ENCODE results near the gene GAP43.
"Not testable (repeated sequence)": the region's sequence is repeated elsewhere in the genome, so short reads cannot be mapped to it uniquely, and the experiment has no call there.

The GAP43 gene

DNA sequence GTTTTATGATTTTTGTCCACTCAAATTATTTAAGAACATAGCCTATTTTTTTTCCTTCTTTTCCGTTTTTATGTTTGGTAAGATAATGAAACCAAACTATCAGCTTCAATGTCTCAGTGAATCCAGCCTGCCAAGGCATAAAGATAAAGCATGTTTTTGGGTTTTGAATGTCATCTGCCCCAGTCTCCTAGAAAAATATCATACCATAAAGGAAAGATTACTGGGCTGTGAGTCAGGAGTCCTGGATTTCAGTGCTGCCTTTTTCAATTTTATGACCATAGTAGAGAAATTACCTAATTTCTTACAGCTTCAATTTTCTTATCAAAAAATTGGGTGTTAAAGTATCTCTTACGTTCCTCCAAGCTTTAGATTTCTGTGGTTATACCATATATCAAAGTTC, 87.5 kb downstream of the GAP43 start:
- Histone ChIP-seq H3K4me3 (ENCODE audit: low read depth, low read length) (peak overlapping the region; percentile 67), H3K27me3 (ENCODE audit: insufficient read depth, low read length) (no peaks in the 10 kb centered on the region), H3K27ac (ENCODE audit: low read depth, low read length) (peak overlapping the region; percentile 68)

GRCh38 chr3:115712871-115713270, 89.6 kb downstream of the GAP43 start:
- no peaks in the 10 kb centered on the region for H3K36me3 ChIP-seq (ENCODE audit: insufficient read depth, low read length)
- no peak overlapping the region for H2AFZ ChIP-seq (ENCODE audit: low read length, unreplicated experiment)
- H3K27ac ChIP-seq (ENCODE audit: low read depth, low read length) = no peak overlapping the region
- peaks cover 15% of the 10 kb centered on the region for H3K4me1 ChIP-seq (ENCODE audit: control insufficient read depth, insufficient read depth, low read length, unreplicated experiment)
- H3K79me2 ChIP-seq (ENCODE audit: control insufficient read depth, insufficient read depth, low read length, unreplicated experiment) = no peaks in the 10 kb centered on the region
- no peaks in the 10 kb centered on the region for H3K27me3 ChIP-seq (ENCODE audit: insufficient read depth, low read length)
- H3K4me3 ChIP-seq (ENCODE audit: low read depth, low read length) = no peak overlapping the region

More for the DNA sequence above, 87.5 kb downstream of the GAP43 start:
- Histone ChIP-seq H3K4me1 (ENCODE audit: control insufficient read depth, insufficient read depth, low read length, unreplicated experiment) (peaks cover 27% of the 10 kb centered on the region), H2AFZ (ENCODE audit: low read length, unreplicated experiment) (peak overlapping the region; percentile 67), H3K36me3 (ENCODE audit: insufficient read depth, low read length) (no peaks in the 10 kb centered on the region), H3K79me2 (ENCODE audit: control insufficient read depth, insufficient read depth, low read length, unreplicated experiment) (no peaks in the 10 kb centered on the region)

DNA sequence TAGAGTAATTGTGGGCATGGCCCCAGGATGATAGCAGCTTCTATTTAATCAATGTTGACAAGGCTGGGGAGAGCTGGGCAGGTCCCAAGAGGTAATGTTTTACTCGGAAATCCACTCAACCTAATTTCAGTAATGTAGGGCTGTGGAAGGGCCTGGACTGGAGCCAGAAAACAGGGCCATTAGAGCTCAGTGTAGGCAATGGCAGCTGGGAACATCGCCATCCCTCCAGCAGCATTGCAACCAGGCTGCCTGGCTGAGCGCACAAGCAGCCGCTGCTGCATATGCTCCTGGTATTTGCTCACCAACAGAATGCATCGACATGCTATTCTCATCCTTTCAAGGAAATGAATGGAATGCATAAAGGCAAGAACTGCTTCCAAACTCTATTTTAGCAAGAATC, 90.0 kb downstream of the GAP43 start:
- Histone ChIP-seq H3K4me1 (ENCODE audit: control insufficient read depth, insufficient read depth, low read length, unreplicated experiment) (peaks cover 15% of the 10 kb centered on the region), H3K27me3 (ENCODE audit: insufficient read depth, low read length) (no peaks in the 10 kb centered on the region), H2AFZ (ENCODE audit: low read length, unreplicated experiment) (no peak overlapping the region), H3K36me3 (ENCODE audit: insufficient read depth, low read length) (no peaks in the 10 kb centered on the region), H3K27ac (ENCODE audit: low read depth, low read length) (no peak overlapping the region), H3K4me3 (ENCODE audit: low read depth, low read length) (no peak overlapping the region), H3K79me2 (ENCODE audit: control insufficient read depth, insufficient read depth, low read length, unreplicated experiment) (no peaks in the 10 kb centered on the region)

DNA sequence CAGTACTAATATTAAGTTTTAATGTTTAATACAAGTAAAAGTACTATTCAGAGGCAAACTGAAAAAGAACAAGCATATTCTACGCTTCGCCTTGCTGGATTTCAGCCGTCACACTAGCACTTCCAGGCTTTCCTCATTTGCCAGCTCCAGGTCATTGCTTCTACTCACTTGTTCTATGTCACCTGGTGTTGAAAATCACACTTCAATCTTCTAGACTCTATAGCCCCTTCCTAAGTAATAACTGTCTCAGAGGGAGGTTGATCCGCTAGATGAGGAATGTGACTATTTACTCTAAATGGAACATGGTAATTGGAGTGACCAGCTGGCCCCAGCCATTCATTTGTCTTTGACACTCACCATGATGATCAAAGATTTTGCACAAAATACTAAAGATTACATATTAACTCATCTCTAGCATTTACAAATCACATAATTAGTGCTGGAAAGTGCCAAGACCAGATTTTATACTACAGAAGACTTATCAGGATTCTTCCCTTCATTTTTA, 92.0 kb downstream of the GAP43 start:
- no peaks in the 10 kb centered on the region for H3K79me2 ChIP-seq (ENCODE audit: control insufficient read depth, insufficient read depth, low read length, unreplicated experiment)
- peaks cover 9% of the 10 kb centered on the region for H3K4me1 ChIP-seq (ENCODE audit: control insufficient read depth, insufficient read depth, low read length, unreplicated experiment)
- H3K27me3 ChIP-seq (ENCODE audit: insufficient read depth, low read length) = no peaks in the 10 kb centered on the region
- H3K36me3 ChIP-seq (ENCODE audit: insufficient read depth, low read length) = no peaks in the 10 kb centered on the region
- H3K27ac ChIP-seq (ENCODE audit: low read depth, low read length) = no peak overlapping the region
- no peak overlapping the region for H3K4me3 ChIP-seq (ENCODE audit: low read depth, low read length)
- no peak overlapping the region for H2AFZ ChIP-seq (ENCODE audit: low read length, unreplicated experiment)

GRCh38 chr3:115720983-115721382, 97.7 kb downstream of the GAP43 start:
- no peak overlapping the region for H3K27ac ChIP-seq (ENCODE audit: low read depth, low read length)
- no peaks in the 10 kb centered on the region for H3K36me3 ChIP-seq (ENCODE audit: insufficient read depth, low read length)
- no peaks in the 10 kb centered on the region for H3K79me2 ChIP-seq (ENCODE audit: control insufficient read depth, insufficient read depth, low read length, unreplicated experiment)
- H2AFZ ChIP-seq (ENCODE audit: low read length, unreplicated experiment) = no peak overlapping the region
- H3K27me3 ChIP-seq (ENCODE audit: insufficient read depth, low read length) = no peaks in the 10 kb centered on the region
- H3K4me3 ChIP-seq (ENCODE audit: low read depth, low read length) = no peak overlapping the region
- no peaks in the 10 kb centered on the region for H3K4me1 ChIP-seq (ENCODE audit: control insufficient read depth, insufficient read depth, low read length, unreplicated experiment)

- H3K27me3 ChIP-seq (ENCODE audit: insufficient read depth, low read length) = no peaks in the 10 kb centered on the region
- H3K79me2 ChIP-seq (ENCODE audit: control insufficient read depth, insufficient read depth, low read length, unreplicated experiment) = no peaks in the 10 kb centered on the region
- no peaks in the 10 kb centered on the region for H3K4me1 ChIP-seq (ENCODE audit: control insufficient read depth, insufficient read depth, low read length, unreplicated experiment)
- H3K27ac ChIP-seq (ENCODE audit: low read depth, low read length) = no peak overlapping the region
- H2AFZ ChIP-seq (ENCODE audit: low read length, unreplicated experiment) = no peak overlapping the region
- H3K4me3 ChIP-seq (ENCODE audit: low read depth, low read length) = no peak overlapping the region
- no peaks in the 10 kb centered on the region for H3K36me3 ChIP-seq (ENCODE audit: insufficient read depth, low read length)
Measured at GRCh38 chr3:115725800-115726199, 102.5 kb downstream of the GAP43 start.

- no peaks in the 10 kb centered on the region for H3K79me2 ChIP-seq (ENCODE audit: control insufficient read depth, insufficient read depth, low read length, unreplicated experiment)
- H3K27me3 ChIP-seq (ENCODE audit: insufficient read depth, low read length) = no peaks in the 10 kb centered on the region
- no peaks in the 10 kb centered on the region for H3K36me3 ChIP-seq (ENCODE audit: insufficient read depth, low read length)
- H3K4me1 ChIP-seq (ENCODE audit: control insufficient read depth, insufficient read depth, low read length, unreplicated experiment) = no peaks in the 10 kb centered on the region
- H3K4me3 ChIP-seq (ENCODE audit: low read depth, low read length) = no peak overlapping the region
- H3K27ac ChIP-seq (ENCODE audit: low read depth, low read length) = no peak overlapping the region
- H2AFZ ChIP-seq (ENCODE audit: low read length, unreplicated experiment) = no peak overlapping the region
Measured at GRCh38 chr3:115727135-115727534, 103.8 kb downstream of the GAP43 start.

DNA sequence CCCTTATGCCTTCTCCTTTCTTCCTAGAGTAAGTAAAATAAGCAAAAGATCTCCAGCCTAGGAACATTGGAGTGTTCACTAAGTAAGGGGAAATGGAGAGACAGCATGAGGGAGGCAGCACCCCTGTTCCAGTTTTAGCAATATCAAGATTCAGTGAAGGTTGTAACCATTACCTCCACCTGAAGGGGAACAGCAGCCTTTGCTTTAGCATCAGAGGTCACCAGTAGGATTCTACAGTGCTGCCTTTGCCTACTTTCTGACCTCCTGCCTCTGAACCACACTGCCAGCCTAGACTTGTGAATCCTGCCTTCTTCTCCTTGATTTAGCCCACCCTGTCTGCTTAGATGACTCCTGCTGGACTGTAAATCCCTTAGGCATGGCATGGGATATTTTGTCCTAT, 104.7 kb downstream of the GAP43 start:
- Histone ChIP-seq H3K79me2 (ENCODE audit: control insufficient read depth, insufficient read depth, low read length, unreplicated experiment) (no peaks in the 10 kb centered on the region), H3K4me3 (ENCODE audit: low read depth, low read length) (no peak overlapping the region), H3K27me3 (ENCODE audit: insufficient read depth, low read length) (no peaks in the 10 kb centered on the region), H3K4me1 (ENCODE audit: control insufficient read depth, insufficient read depth, low read length, unreplicated experiment) (no peaks in the 10 kb centered on the region), H3K27ac (ENCODE audit: low read depth, low read length) (no peak overlapping the region), H2AFZ (ENCODE audit: low read length, unreplicated experiment) (no peak overlapping the region), H3K36me3 (ENCODE audit: insufficient read depth, low read length) (no peaks in the 10 kb centered on the region)

GRCh38 chr3:115736341-115736740, 113.0 kb downstream of the GAP43 start:
- not testable (repeated sequence) for H3K4me1 ChIP-seq (ENCODE audit: control insufficient read depth, insufficient read depth, low read length, unreplicated experiment); H3K27ac ChIP-seq (ENCODE audit: low read depth, low read length); H3K79me2 ChIP-seq (ENCODE audit: control insufficient read depth, insufficient read depth, low read length, unreplicated experiment); H3K36me3 ChIP-seq (ENCODE audit: insufficient read depth, low read length); H3K4me3 ChIP-seq (ENCODE audit: low read depth, low read length); H2AFZ ChIP-seq (ENCODE audit: low read length, unreplicated experiment)
- peaks cover 17% of the 10 kb centered on the region; the same call in 1 of the 2 replicates for H3K27me3 ChIP-seq (ENCODE audit: insufficient read depth, low read length)

DNA sequence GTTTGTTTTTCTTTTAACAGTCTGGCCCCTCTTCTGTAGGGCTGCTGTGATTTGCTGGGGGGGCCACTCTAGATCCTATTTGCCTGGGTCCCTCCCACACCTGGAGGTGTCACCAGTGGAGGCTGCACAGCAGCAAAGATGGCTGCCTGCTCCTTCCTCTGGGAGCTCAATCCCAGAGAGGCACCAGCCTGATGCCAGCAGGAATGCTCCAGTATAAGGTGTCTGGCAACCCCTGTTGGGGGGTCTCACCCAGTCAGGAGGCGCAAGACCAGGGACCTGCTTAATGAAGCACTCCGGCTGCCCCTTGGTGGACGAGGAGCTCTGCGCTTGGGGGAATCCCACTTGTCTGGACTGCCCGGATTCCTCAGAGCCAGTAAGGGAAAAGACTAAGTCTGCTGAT, 118.3 kb downstream of the GAP43 start:
- no peaks in the 10 kb centered on the region for H3K36me3 ChIP-seq (ENCODE audit: insufficient read depth, low read length)
- peaks cover 17% of the 10 kb centered on the region; the same call in 1 of the 2 replicates for H3K27me3 ChIP-seq (ENCODE audit: insufficient read depth, low read length)
- no peaks in the 10 kb centered on the region for H3K4me1 ChIP-seq (ENCODE audit: control insufficient read depth, insufficient read depth, low read length, unreplicated experiment)
- no peak overlapping the region for H3K27ac ChIP-seq (ENCODE audit: low read depth, low read length)
- H2AFZ ChIP-seq (ENCODE audit: low read length, unreplicated experiment) = no peak overlapping the region
- no peaks in the 10 kb centered on the region for H3K79me2 ChIP-seq (ENCODE audit: control insufficient read depth, insufficient read depth, low read length, unreplicated experiment)
- no peak overlapping the region for H3K4me3 ChIP-seq (ENCODE audit: low read depth, low read length)

DNA sequence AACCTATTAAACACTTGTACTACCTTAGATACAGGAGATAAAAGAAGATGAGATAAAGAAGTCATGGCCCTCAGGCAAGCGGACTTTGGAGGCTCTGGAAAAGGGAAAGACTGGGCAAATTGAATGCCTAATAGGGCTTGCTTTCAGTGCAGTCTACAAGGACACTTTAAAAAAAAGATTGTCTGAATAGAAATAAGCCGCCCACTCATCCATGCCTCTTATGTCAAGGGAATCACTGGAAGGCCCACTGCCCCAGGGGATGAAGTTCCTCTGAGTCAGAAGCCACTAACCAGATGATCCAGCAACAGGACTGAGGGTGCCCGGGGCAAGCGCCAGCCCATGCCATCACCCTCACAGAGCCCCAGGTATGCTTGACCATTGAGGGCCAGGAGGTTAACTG, 121.2 kb downstream of the GAP43 start:
- not testable (repeated sequence) for H3K79me2 ChIP-seq (ENCODE audit: control insufficient read depth, insufficient read depth, low read length, unreplicated experiment); H3K27ac ChIP-seq (ENCODE audit: low read depth, low read length); H3K4me3 ChIP-seq (ENCODE audit: low read depth, low read length); H3K36me3 ChIP-seq (ENCODE audit: insufficient read depth, low read length); H2AFZ ChIP-seq (ENCODE audit: low read length, unreplicated experiment); H3K4me1 ChIP-seq (ENCODE audit: control insufficient read depth, insufficient read depth, low read length, unreplicated experiment); H3K27me3 ChIP-seq (ENCODE audit: insufficient read depth, low read length)

Data from ACC112 (cell line).